ENCODE results near the gene MAPT. TPM values are rescaled to one million over a fixed set of nuclear protein-coding genes. Genes with fewer than 3 reads are reported as not detected.

The MAPT gene
- total RNA-seq, 2 donors from 2014 or later = 11.7 to 14.7 TPM

DNA sequence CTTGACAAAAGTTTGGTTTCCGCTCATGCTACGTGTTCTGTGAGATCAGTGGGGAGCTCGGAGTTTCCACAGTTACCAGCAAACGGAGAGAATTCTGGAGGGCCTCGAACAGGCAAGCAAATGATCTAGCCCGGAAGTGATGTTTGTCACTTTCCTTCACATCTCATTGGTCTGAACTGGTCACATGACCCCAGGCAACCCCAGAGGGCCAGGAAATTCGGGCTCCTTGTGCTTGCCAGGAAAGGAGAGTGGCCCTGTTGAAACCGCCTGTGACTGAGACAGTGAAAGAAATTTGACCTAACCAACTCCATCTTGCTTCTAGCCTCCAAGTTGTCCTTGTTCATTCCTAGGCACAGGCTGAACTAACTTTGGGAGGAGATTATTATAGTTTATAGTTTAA, 26.7 kb upstream of the MAPT start:
- peaks cover 3% of the 10 kb centered on the region for H3K27me3 ChIP-seq (replicated peaks; ENCODE audit: insufficient read depth)
- 71% methylated on average over 8 of the region's 8 CpGs for WGBS
- H3K4me3 ChIP-seq = no peak overlapping the region
- H3K36me3 ChIP-seq = no peaks in the 10 kb centered on the region
- intact Hi-C loops (cut with DNase I) = no loop called here
- H3K9me3 ChIP-seq = no peaks in the 10 kb centered on the region
- no peak overlapping the region for H3K27ac ChIP-seq
- H3K4me1 ChIP-seq (replicated peaks) = no peaks in the 10 kb centered on the region
- no peak for TF ChIP-seq POLR2AphosphoS5 (IDR thresholded peaks at IDR 0.05)
- TF ChIP-seq CTCF (IDR thresholded peaks at IDR 0.05) = no peak
- TF ChIP-seq POLR2A (IDR thresholded peaks at IDR 0.05) = no peak
- no peak for DNase-seq (ENCODE audit: low spot score)

DNA sequence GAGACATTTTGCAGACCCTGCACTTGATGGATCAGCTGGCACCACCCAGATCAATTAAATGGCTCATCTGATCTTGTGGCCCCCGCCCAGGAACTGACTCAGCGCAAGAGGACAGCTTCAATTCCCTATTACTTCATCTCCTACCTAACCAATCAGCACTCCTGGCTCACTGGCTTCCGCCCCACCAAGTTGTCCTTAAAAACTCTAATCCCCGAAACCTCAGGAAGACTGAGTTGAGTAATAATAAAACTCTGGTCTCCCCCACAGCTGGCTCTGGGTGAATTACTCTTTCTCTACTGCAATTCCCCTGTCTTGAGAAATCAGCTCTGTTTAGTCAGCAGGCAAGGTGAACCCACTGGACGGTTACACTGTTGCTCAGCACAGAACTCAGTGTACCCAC, 26.1 kb upstream of the MAPT start:
- Histone ChIP-seq H3K4me3 (no peak overlapping the region), H3K9me3 (no peaks in the 10 kb centered on the region), H3K36me3 (no peaks in the 10 kb centered on the region), H3K27me3 (replicated peaks; ENCODE audit: insufficient read depth) (peaks cover 3% of the 10 kb centered on the region), H3K27ac (no peak overlapping the region), H3K4me1 (replicated peaks) (no peaks in the 10 kb centered on the region)
- intact Hi-C loops (cut with DNase I) = no loop called here
- TF ChIP-seq POLR2AphosphoS5 (IDR thresholded peaks at IDR 0.05) = no peak
- TF ChIP-seq POLR2A (IDR thresholded peaks at IDR 0.05) = no peak
- TF ChIP-seq CTCF (IDR thresholded peaks at IDR 0.05) = no peak
- DNase-seq (ENCODE audit: low spot score) = no peak
- 68% methylated on average over 5 of the region's 5 CpGs for WGBS

DNA sequence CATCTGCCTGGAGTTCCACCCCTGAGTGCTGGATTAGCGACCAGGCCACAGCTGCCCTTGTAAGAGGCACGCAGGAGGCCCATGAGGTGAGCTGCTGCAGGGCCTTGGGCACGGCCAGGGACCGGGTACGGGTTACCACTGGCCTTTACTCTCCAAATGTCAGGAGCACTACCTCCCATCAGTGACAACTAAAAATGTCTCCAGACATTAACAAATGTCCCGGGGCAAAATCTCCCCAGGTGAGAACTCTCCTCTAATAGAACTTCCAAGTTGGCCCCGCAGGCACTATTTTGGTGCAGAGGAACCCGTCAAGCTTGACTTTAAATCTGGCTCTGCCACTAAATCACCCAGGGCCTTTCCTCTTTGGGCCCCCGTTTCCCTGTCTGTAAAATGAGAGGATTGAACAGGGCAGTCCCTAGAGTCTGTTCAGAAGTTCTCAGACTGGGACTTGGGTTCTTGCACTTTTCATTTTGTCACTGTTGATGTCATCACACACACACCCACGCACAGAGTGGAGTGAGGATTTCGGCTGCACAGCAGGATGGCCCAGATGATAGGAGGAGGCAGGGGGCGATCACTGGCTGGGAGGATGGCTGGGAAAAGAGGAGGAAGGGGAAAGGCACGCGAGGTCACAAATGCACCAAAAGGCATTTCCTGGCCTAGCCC, 24.5 kb upstream of the MAPT start:
- 64% methylated on average over 14 of the region's 14 CpGs for WGBS
- H3K36me3 ChIP-seq = no peaks in the 10 kb centered on the region

DNA sequence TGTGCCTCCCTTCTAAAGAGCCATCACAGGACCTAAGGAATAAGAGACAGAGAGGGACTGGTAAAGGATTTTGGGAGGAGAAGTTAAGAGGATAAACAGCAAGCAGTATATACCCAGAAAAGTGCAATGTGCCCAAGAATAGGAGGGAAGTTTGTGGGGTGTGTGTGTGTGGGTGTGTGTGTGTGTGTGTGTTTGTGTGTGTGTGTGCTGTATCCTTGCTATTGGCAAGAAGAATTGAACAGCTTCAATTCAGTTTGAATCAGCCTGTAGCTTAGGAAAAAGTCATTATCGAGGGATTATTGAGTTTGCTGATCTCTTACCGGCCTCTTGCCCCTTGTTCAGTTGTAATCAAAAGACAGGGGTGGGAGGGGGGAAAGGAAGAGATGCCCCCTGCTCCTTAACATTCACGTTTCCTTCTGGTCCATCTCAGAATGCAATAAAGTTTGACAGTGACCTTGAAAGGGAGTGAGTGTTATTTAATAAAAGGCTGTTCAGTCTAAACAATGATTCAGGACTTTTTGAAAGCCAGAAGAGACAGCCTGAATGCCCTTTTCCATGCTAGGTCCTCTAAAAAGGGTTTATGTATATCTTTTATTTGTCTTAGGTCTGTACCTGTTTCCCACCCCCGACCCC, 23.9 kb upstream of the MAPT start:
- 40% methylated on average over 4 of the region's 4 CpGs for WGBS

More for the DNA sequence above, 24.5 kb upstream of the MAPT start:
- Histone ChIP-seq H3K27me3 (replicated peaks; ENCODE audit: insufficient read depth) (no peaks in the 10 kb centered on the region), H3K27ac (no peak overlapping the region), H3K4me3 (no peak overlapping the region), H3K9me3 (no peaks in the 10 kb centered on the region), H3K4me1 (replicated peaks) (no peaks in the 10 kb centered on the region)
- TF ChIP-seq CTCF (IDR thresholded peaks at IDR 0.05) (no peak), POLR2AphosphoS5 (IDR thresholded peaks at IDR 0.05) (no peak), POLR2A (IDR thresholded peaks at IDR 0.05) (no peak)
- DNase-seq (ENCODE audit: low spot score) = no peak
- intact Hi-C loops (cut with DNase I) = no loop called here

More for the DNA sequence above, 23.9 kb upstream of the MAPT start:
- Histone ChIP-seq H3K4me3 (no peak overlapping the region), H3K9me3 (no peaks in the 10 kb centered on the region), H3K27me3 (replicated peaks; ENCODE audit: insufficient read depth) (no peaks in the 10 kb centered on the region), H3K36me3 (no peaks in the 10 kb centered on the region), H3K4me1 (replicated peaks) (no peaks in the 10 kb centered on the region), H3K27ac (no peak overlapping the region)
- intact Hi-C loops (cut with DNase I) = no loop called here
- DNase-seq (ENCODE audit: low spot score) = no peak
- TF ChIP-seq POLR2A (IDR thresholded peaks at IDR 0.05) (no peak), POLR2AphosphoS5 (IDR thresholded peaks at IDR 0.05) (no peak), CTCF (IDR thresholded peaks at IDR 0.05) (no peak)

Data from prostate gland (tissue), 2 donors.